ENCODE data around the gene NSG1.

The NSG1 gene

GRCh38 chr4:4439782-4440181 is 52.9 kb downstream of the NSG1 start:
- no peaks in the 10 kb centered on the region for H3K9me3 Mint-ChIP-seq
- no peaks in the 10 kb centered on the region for H3K27me3 Mint-ChIP-seq (ENCODE audit: low read depth, poor library complexity)
- H3K36me3 Mint-ChIP-seq (ENCODE audit: low read depth), result peaks cover 46% of the 10 kb centered on the region
- no peak overlapping the region for H3K27ac Mint-ChIP-seq
- H3K4me3 Mint-ChIP-seq, result no peak overlapping the region
- no peak for DNase-seq
- H3K4me1 Mint-ChIP-seq, result peaks cover 12% of the 10 kb centered on the region
- TF ChIP-seq CTCF (IDR thresholded peaks at IDR 0.05), result no peak

GRCh38 chr4:4440333-4441061 is 53.6 kb downstream of the NSG1 start:
- H3K36me3 Mint-ChIP-seq (ENCODE audit: low read depth), result peaks cover 50% of the 10 kb centered on the region
- TF ChIP-seq CTCF (IDR thresholded peaks at IDR 0.05), result no peak
- no peaks in the 10 kb centered on the region for H3K9me3 Mint-ChIP-seq
- H3K4me1 Mint-ChIP-seq, result peaks cover 12% of the 10 kb centered on the region
- DNase-seq, result no peak
- H3K27ac Mint-ChIP-seq, result peak overlapping the region; percentile 63
- H3K27me3 Mint-ChIP-seq (ENCODE audit: low read depth, poor library complexity), result no peaks in the 10 kb centered on the region
- H3K4me3 Mint-ChIP-seq, result no peak overlapping the region

- Mint-ChIP-seq H3K4me1 (peaks cover 12% of the 10 kb centered on the region), H3K4me3 (no peak overlapping the region), H3K27ac (no peak overlapping the region)
These were observed 56.9 kb downstream of the NSG1 start for GRCh38 chr4:4443821-4444220.

GRCh38 chr4:4446434-4446833 is 59.5 kb downstream of the NSG1 start:
- no peak overlapping the region for H3K4me3 Mint-ChIP-seq
- no peak for DNase-seq
- H3K4me1 Mint-ChIP-seq, result peaks cover 10% of the 10 kb centered on the region
- TF ChIP-seq CTCF (IDR thresholded peaks at IDR 0.05), result no peak
- H3K9me3 Mint-ChIP-seq, result no peaks in the 10 kb centered on the region
- H3K27ac Mint-ChIP-seq, result no peak overlapping the region
- H3K27me3 Mint-ChIP-seq (ENCODE audit: low read depth, poor library complexity), result peaks cover 5% of the 10 kb centered on the region
- H3K36me3 Mint-ChIP-seq (ENCODE audit: low read depth), result peaks cover 38% of the 10 kb centered on the region

More at GRCh38 chr4:4443821-4444220, 56.9 kb downstream of the NSG1 start:
- Mint-ChIP-seq H3K27me3 (ENCODE audit: low read depth, poor library complexity) (no peaks in the 10 kb centered on the region), H3K36me3 (ENCODE audit: low read depth) (peaks cover 39% of the 10 kb centered on the region), H3K9me3 (no peaks in the 10 kb centered on the region)
- no peak for DNase-seq
- TF ChIP-seq CTCF (IDR thresholded peaks at IDR 0.05), result no peak

- Mint-ChIP-seq H3K4me3 (no peak overlapping the region), H3K27me3 (ENCODE audit: low read depth, poor library complexity) (peaks cover 4% of the 10 kb centered on the region), H3K9me3 (no peaks in the 10 kb centered on the region), H3K27ac (no peak overlapping the region), H3K36me3 (ENCODE audit: low read depth) (peaks cover 46% of the 10 kb centered on the region), H3K4me1 (peaks cover 5% of the 10 kb centered on the region)
- no peak for TF ChIP-seq CTCF (IDR thresholded peaks at IDR 0.05)
- no peak for DNase-seq
These were observed 68.4 kb downstream of the NSG1 start for GRCh38 chr4:4455210-4455865.
